WTC11 (cell line): ENCODE results near the gene TBC1D22A.

Source experiments
- ARID4B ChIP-seq: sonication (generic); formaldehyde crosslinking; IDR thresholded peaks from 2 replicates; pipeline ENCODE4 v1.8.0; 2023; ENCODE audit warnings: missing genetic modification reagents, mild to moderate bottlenecking, borderline replicate concordance
- CREM ChIP-seq: sonication (generic); formaldehyde crosslinking; IDR thresholded peaks from 2 replicates; pipeline ENCODE4 v1.8.1; 2022; ENCODE audit warnings: mild to moderate bottlenecking, missing genetic modification reagents, moderate library complexity
- CTCF ChIP-seq: fragments of 200-600 bp; IDR thresholded peaks from 2 replicates; pipeline ENCODE4 v1.8.0; 2022; ENCODE audit warnings: antibody characterized with exemption
- FOXJ3 ChIP-seq: sonication (generic); formaldehyde crosslinking; IDR thresholded peaks from 2 replicates; pipeline ENCODE4 v1.9.0; 2021; ENCODE audit warnings: missing genetic modification reagents, mild to moderate bottlenecking, borderline replicate concordance
- JUN ChIP-seq: sonication (generic); formaldehyde crosslinking; IDR thresholded peaks from 2 replicates; pipeline ENCODE4 v1.8.0; 2023; ENCODE audit warnings: mild to moderate bottlenecking, missing genetic modification reagents
- NR3C1 ChIP-seq: sonication (generic); formaldehyde crosslinking; conservative IDR thresholded peaks from 2 replicates; pipeline ENCODE4 v1.8.1; 2023; ENCODE audit warnings: low read depth, mild to moderate bottlenecking, missing genetic modification reagents
- SMAD4 ChIP-seq: sonication (generic); formaldehyde crosslinking; IDR thresholded peaks from 2 replicates; pipeline ENCODE4 v1.8.0; 2022; ENCODE audit warnings: mild to moderate bottlenecking, missing genetic modification reagents
- TEAD4 ChIP-seq: sonication (generic); formaldehyde crosslinking; IDR thresholded peaks from 2 replicates; pipeline ENCODE4 v1.8.0; 2022; ENCODE audit warnings: mild to moderate bottlenecking, missing genetic modification reagents
- TP53 ChIP-seq: sonication (generic); formaldehyde crosslinking; IDR thresholded peaks from 2 replicates; pipeline ENCODE4 v1.8.1; 2023; ENCODE audit warnings: mild to moderate bottlenecking, missing genetic modification reagents
- ZSCAN18 ChIP-seq: fragments of 250-450 bp; sonication (Bioruptor Pico); IDR thresholded peaks from 2 replicates; pipeline ENCODE4 v2.1.2; 2022; ENCODE audit warnings: mild to moderate bottlenecking, moderate library complexity
- TF ChIP-seq, protein P1 (sequence below): sonication (generic); formaldehyde crosslinking; IDR thresholded peaks from 2 replicates; pipeline ENCODE4 v1.8.0; 2022; ENCODE audit warnings: mild to moderate bottlenecking, missing genetic modification reagents
- TF ChIP-seq, protein P2 (sequence below): sonication (generic); formaldehyde crosslinking; IDR thresholded peaks from 2 replicates; pipeline ENCODE4 v1.8.1; 2023; ENCODE audit warnings: mild to moderate bottlenecking, missing genetic modification reagents
- TF ChIP-seq, protein P3 (sequence below): sonication (generic); formaldehyde crosslinking; IDR thresholded peaks from 2 replicates; pipeline ENCODE4 v1.8.1; 2022; ENCODE audit warnings: missing genetic modification reagents, borderline replicate concordance
- TF ChIP-seq, protein P4 (sequence below): sonication (generic); formaldehyde crosslinking; IDR thresholded peaks from 2 replicates; pipeline ENCODE4 v1.8.1; 2023; ENCODE audit warnings: mild to moderate bottlenecking, missing genetic modification reagents, moderate library complexity

DNA sequence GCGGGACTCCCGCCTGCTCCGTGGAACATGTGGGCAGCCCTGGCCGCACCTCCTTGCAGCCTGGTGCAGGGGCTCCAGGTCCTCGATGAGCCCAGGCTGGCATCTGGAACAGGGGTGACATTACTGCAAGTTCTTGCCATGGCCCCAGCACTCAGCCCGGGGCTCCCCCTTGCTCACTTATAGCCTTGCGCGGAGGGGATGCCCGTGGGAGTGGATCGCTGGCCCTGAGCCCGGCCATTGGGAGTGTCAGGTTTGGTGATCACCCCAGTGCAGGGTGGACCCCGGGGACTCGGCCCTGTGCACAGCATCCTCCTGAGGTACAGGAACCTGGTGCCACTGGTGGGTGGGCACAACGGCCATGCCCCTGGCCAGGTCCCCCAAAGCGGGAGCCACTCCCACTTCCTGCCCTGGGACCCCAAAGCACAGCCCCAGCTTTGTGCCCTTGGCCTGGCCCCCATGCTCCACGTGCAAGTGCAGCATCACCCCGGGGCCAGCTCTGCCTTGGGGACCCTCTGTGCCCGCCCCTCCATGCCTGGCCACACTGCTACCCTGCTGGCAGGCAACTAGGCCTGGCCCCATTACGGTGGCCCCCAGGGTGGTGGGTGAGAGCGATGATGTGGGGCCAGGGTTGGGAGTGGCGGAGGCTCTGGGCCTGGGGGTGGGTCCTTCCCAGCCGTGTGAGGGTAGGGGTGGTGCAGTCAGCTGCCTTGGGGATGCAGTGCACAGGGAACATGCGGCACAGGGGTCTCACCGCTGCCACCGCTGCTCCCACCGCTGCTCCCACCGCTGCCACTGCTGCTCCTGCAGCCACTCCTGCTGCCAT lies 439.8 kb downstream of the TBC1D22A start:
- TF ChIP-seq CREM (no peak), ZSCAN18 (CRISPR knock-in tag) (no peak), CTCF (no peak), ARID4B (CRISPR knock-in tag) (no peak), SMAD4 (CRISPR knock-in tag) (no peak), TP53 (no peak), JUN (CRISPR knock-in tag) (no peak), NR3C1 (CRISPR knock-in tag) (no peak), TEAD4 (no peak), FOXJ3 (CRISPR knock-in tag) (no peak)
- TF ChIP-seq, protein P1, sequence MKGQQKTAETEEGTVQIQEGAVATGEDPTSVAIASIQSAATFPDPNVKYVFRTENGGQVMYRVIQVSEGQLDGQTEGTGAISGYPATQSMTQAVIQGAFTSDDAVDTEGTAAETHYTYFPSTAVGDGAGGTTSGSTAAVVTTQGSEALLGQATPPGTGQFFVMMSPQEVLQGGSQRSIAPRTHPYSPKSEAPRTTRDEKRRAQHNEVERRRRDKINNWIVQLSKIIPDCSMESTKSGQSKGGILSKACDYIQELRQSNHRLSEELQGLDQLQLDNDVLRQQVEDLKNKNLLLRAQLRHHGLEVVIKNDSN (CRISPR knock-in tag) = no peak
- TF ChIP-seq, protein P2, sequence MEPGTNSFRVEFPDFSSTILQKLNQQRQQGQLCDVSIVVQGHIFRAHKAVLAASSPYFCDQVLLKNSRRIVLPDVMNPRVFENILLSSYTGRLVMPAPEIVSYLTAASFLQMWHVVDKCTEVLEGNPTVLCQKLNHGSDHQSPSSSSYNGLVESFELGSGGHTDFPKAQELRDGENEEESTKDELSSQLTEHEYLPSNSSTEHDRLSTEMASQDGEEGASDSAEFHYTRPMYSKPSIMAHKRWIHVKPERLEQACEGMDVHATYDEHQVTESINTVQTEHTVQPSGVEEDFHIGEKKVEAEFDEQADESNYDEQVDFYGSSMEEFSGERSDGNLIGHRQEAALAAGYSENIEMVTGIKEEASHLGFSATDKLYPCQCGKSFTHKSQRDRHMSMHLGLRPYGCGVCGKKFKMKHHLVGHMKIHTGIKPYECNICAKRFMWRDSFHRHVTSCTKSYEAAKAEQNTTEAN (CRISPR knock-in tag) = no peak
- TF ChIP-seq, protein P3, sequence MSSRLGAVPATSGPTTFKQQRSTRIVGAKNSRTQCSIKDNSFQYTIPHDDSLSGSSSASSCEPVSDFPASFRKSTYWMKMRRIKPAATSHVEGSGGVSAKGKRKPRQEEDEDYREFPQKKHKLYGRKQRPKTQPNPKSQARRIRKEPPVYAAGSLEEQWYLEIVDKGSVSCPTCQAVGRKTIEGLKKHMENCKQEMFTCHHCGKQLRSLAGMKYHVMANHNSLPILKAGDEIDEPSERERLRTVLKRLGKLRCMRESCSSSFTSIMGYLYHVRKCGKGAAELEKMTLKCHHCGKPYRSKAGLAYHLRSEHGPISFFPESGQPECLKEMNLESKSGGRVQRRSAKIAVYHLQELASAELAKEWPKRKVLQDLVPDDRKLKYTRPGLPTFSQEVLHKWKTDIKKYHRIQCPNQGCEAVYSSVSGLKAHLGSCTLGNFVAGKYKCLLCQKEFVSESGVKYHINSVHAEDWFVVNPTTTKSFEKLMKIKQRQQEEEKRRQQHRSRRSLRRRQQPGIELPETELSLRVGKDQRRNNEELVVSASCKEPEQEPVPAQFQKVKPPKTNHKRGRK (CRISPR knock-in tag) = no peak
- TF ChIP-seq, protein P4, sequence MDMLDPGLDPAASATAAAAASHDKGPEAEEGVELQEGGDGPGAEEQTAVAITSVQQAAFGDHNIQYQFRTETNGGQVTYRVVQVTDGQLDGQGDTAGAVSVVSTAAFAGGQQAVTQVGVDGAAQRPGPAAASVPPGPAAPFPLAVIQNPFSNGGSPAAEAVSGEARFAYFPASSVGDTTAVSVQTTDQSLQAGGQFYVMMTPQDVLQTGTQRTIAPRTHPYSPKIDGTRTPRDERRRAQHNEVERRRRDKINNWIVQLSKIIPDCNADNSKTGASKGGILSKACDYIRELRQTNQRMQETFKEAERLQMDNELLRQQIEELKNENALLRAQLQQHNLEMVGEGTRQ (CRISPR knock-in tag) = no peak
